ENCODE data around the gene HTT. TPM values are rescaled to one million over a fixed set of nuclear protein-coding genes. Genes with fewer than 3 reads are reported as not detected.

HTT gene
- total RNA-seq, 2 donors from 2014 or later = 77.8 to 121 TPM

DNA sequence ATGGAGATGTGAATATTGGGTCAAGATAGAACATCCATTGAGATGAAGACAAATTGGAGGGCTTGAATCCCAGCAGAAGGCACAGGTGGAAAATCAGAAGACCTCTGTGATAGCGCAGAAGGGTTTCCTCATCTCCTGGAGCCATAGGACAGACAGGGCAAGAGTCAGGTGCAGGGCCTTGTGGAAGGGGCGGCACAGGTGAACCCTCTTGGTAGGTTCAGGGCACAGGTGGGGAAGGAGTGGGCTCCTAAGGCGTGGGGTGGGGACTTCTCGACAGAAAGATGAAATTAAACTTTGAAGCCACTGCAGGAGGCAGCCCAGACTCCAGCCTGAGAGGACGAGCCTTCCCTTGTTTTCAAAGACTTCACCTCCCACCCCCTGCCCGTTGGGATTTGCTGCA is 209.0 kb downstream of the HTT start:
- ATAC-seq = no peak
- H3K9me3 Mint-ChIP-seq = peaks cover 0 to 4% of the 10 kb centered on the region in 2 donors
- DNase-seq (ENCODE audit: low spot score in 2 of 2) = no peak
- peaks cover 5 to 12% of the 10 kb centered on the region in 2 donors for H3K36me3 Mint-ChIP-seq
- H3K27ac Mint-ChIP-seq = no peak overlapping the region

GRCh38 chr4:3283916-3284315 is 209.4 kb downstream of the HTT start:
- no peak for DNase-seq (ENCODE audit: low spot score in 2 of 2)

DNA sequence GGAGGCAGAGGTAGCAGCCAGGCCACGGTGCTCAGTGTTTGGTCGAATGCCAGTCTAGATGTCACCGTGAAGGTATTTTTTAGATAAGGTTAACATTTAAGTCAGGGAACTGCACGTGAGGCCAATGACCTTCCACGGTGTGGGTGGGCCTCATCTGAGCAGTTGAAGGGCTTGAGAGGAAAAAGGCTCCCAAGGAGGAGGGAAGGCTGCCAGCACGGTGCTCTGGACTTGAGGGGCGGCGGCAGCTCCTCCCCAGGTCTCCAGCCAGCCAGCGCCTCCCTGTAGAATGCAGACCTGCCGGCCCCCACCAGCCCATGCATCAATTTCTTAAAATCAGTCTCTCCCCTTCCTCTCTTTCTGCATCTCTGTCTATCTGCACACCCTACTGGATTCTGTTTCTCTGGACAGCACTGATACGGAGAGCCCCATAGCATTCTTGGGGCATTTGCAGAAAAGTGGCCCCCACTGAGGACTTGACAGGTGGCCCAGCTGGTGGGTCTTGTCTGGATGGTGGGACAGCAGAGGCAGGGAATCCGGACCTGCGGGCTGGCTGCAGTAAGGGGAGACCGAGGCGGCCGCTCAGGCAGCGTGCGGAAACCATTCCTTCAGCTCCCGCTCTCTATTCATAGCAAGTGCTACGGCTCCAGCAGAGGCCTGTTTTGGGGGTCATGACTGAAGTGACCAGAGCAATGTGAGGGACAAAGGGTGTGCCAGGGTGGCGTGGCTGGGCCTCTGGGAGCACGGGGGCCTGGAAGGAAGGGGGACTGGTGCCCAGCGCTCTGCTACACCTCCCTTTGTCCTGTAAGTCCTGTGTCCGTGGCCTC is 210.5 kb downstream of the HTT start:
- H3K36me3 Mint-ChIP-seq = peaks cover 5 to 12% of the 10 kb centered on the region in 2 donors
- DNase-seq (ENCODE audit: low spot score in 2 of 2) = no peak
- no peak overlapping the region for H3K27ac Mint-ChIP-seq
- peaks cover 0 to 4% of the 10 kb centered on the region in 2 donors for H3K9me3 Mint-ChIP-seq
- no peak for ATAC-seq

More at GRCh38 chr4:3283916-3284315, 209.4 kb downstream of the HTT start:
- ATAC-seq = no peak
- Mint-ChIP-seq H3K9me3 (peaks cover 0 to 4% of the 10 kb centered on the region in 2 donors), H3K36me3 (peaks cover 5 to 12% of the 10 kb centered on the region in 2 donors), H3K27ac (no peak overlapping the region)

DNA sequence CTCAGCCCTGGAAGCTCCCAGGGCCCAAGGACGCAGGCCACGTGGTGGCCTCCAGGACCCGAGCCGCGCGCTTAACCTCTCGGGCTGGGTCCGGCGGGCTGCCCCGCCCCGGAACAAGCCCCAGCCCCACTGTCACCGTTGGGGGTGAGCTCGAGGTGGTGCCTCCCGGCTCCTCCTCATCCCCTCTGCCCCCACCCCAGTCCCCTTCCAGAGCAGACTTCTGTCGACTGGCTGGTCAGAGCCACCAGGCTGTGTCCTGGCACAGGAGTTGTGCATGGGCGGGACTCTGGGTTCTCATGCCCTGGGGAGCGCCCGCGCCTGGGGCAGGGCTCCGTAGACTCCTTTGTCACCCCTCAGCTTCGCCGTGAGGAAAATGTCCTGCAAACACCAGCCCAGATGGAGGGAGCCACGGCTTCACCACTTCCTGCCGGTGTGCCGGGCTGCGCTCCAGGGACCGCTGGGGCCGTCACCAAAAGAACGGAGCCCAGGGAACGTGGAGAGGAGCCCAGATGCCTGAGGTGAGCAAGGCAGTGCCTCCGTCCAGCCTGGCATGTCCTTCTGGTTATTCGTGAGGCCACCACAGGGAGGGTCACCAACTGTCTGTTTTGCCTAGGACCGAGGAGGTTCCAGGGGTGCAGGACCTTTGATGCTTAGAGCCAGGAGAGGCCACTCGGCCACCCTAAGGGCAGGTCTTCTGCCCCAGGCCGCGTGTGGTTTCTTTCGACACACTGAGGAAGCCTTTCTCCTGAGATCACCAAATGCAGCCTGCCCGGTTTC is 211.3 kb downstream of the HTT start:
- Mint-ChIP-seq H3K36me3 (peaks cover 5 to 12% of the 10 kb centered on the region in 2 donors), H3K27ac (no peak overlapping the region), H3K9me3 (peaks cover 0 to 4% of the 10 kb centered on the region in 2 donors)
- ATAC-seq = peak in 1 of 2 donors; percentile 4
- DNase-seq (ENCODE audit: low spot score in 2 of 2) = no peak

- ATAC-seq = no peak
- Mint-ChIP-seq H3K27ac (no peak overlapping the region), H3K36me3 (peaks cover 4 to 10% of the 10 kb centered on the region in 2 donors), H3K9me3 (peaks cover 0 to 4% of the 10 kb centered on the region in 2 donors)
- DNase-seq (ENCODE audit: low spot score in 2 of 2) = no peak
Observed at GRCh38 chr4:3286335-3287175, 212.1 kb downstream of the HTT start.

DNA sequence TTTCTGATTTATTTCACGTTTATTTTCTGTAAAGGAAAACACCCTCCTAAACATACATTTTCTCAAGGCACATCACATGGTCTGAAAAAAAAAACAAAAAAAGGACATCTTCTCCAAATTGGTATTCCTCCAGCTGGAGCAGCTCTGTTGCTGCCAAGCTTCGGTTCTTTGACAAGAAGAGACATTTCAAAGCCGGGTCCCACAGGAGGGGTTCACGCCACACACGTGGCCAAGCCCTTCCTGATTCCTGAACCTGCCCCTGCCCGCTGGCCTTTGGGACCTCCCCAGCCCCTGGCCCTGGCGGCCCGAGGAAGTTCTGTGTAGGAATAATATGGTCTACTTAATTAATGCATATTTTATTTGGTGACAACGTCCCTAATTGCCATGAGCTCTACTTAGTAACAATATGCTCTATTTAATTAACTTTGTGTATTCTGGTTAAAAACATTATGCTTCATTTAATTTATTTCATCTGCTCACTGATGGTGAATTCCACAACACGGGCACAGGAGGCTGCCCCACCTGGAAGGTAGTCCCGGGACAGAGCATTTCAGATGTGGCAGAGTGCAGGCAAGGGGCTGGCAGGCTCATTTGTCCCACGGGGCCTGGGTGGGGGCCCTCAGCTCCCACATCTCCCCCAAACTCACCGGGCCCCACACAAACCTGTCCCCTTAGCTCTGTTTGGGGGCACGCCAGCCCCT is 212.9 kb downstream of the HTT start:
- Mint-ChIP-seq H3K27ac (no peak overlapping the region), H3K9me3 (no peaks in the 10 kb centered on the region), H3K36me3 (peaks cover 0 to 6% of the 10 kb centered on the region in 2 donors)
- ATAC-seq = no peak
- no peak for DNase-seq (ENCODE audit: low spot score in 2 of 2)

GRCh38 chr4:3287972-3288570 is 213.6 kb downstream of the HTT start:
- H3K27ac Mint-ChIP-seq = no peak overlapping the region
- H3K36me3 Mint-ChIP-seq = peaks cover 0 to under 1% of the 10 kb centered on the region in 2 donors
- no peaks in the 10 kb centered on the region for H3K9me3 Mint-ChIP-seq
- DNase-seq (ENCODE audit: low spot score in 2 of 2) (no peak), ATAC-seq (no peak)

GRCh38 chr4:3288571-3289094 is 214.2 kb downstream of the HTT start:
- ATAC-seq = no peak
- Mint-ChIP-seq H3K9me3 (no peaks in the 10 kb centered on the region), H3K27ac (no peak overlapping the region), H3K36me3 (no peaks in the 10 kb centered on the region)
- no peak for DNase-seq (ENCODE audit: low spot score in 2 of 2)

GRCh38 chr4:3290476-3290875 is 216.0 kb downstream of the HTT start:
- Mint-ChIP-seq H3K36me3 (no peaks in the 10 kb centered on the region), H3K27ac (no peak overlapping the region), H3K9me3 (no peaks in the 10 kb centered on the region)
- DNase-seq (ENCODE audit: low spot score in 2 of 2) (no peak), ATAC-seq (no peak)

DNA sequence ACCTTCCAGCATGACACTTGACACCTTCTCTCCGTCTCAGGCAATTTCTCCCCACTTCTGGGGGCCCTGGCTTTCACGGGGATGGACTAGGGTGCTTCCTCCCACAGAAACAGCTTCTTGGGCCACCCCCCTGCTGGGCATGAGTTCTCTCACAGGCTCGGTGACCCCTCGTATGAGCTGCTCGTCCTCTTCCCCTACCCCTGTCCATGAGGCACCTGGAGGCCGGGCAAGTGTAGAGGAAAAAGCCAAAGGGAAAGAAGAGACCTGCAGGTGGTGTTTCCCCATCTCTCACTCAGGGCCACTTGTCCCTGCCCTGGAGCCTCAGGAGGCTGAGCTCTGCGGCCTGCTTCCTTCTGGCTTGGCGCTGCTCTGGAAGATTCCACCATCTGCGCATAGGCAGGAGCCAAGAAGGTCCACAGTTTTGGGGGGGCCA is 216.4 kb downstream of the HTT start:
- no peak for ATAC-seq

GRCh38 chr4:3291411-3291968 is 217.0 kb downstream of the HTT start:
- ATAC-seq (no peak), DNase-seq (ENCODE audit: low spot score in 2 of 2) (no peak)
- no peaks in the 10 kb centered on the region for H3K36me3 Mint-ChIP-seq
- H3K27ac Mint-ChIP-seq = peak overlapping the region; percentile 61 to 70
- H3K9me3 Mint-ChIP-seq = no peaks in the 10 kb centered on the region

More for the DNA sequence above, 216.4 kb downstream of the HTT start:
- no peak overlapping the region for H3K27ac Mint-ChIP-seq
- no peaks in the 10 kb centered on the region for H3K9me3 Mint-ChIP-seq
- DNase-seq (ENCODE audit: low spot score in 2 of 2) = no peak
- H3K36me3 Mint-ChIP-seq = no peaks in the 10 kb centered on the region

DNA sequence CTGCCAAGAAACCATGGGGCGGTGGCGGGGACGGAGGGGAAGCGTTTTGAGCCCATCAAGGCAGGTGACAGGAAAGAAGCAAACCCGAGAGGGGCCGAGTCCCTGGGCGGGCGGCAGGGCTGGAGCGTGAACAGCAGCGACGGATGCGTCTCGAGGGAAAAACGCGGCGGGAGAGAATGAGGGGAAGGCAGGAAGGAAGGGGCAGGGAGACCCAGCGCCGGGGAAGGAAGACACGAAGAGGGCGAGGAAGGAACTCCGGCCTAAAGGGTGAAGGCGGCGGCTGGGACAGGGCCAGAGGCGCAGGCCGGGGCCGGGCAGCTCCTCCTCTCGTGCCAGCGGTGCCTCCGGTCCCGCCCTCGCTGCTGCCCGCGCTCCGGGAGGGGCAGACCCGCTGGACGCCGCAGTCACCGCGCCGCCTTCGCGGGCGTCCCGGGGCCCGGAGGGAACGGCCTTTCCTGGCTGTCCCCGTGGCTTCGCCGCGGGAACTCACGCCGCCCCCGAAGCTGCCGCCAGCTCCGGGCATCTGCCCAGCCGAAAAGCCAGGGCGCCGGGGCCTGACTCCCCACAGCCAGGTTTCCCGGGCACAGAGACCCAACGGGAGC is 217.6 kb downstream of the HTT start:
- DNase-seq (ENCODE audit: low spot score in 2 of 2) (peak in 1 of 2 donors; percentile 40), ATAC-seq (peak; percentile 20 to 58)
- Mint-ChIP-seq H3K9me3 (no peaks in the 10 kb centered on the region), H3K27ac (peak overlapping the region; percentile 61 to 70), H3K36me3 (no peaks in the 10 kb centered on the region)

DNA sequence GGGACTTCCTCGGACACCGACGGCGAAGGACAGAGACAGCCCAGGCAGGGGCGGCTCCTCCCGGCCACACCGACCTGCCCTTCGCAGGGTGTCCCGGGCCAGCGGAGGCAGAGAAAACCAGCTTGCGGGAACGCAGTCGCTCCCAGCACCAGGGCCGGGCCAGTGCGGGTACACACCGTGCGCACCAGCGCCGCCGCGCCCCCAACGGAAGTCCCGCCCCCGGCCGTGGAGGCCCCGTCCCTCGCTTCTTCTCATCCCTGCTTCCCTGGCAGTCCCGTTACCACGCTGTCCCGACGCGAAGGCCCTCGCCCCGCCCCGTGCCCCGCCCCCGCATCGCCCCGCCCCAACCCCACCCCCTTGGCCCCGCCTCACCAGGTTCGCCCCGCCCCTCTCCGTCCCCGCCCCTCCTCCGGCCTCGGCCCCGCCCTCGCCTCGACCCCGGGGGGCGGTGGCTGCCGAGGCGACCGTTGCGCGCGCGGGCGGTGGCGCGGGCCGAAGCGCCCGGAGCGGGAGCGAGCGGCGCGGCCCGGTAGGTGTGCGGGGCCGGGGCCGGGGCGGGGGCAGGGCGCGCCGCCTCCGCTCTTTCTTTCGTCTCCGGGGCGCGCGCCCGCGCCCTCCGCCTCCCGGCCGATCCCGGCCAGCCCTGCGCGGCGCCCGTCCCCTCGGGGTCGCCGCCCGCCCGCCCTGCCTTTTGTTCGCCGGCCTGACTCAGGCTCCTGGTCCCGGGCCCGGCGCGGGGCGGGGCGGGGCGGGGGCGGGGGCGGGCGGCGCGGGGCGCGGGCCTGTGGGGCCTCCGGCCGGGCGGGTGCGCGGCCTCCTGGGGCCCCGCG is 218.3 kb downstream of the HTT start, which contains the start of gene RGS12:
TSS of gene RGS12 (plus strand) at position 451 of the 830 bp plus-strand sequence. CDS start 23,150 bp downstream, outside the sequence.
- DNase-seq (ENCODE audit: low spot score in 2 of 2) (peak; percentile 90 to 92), ATAC-seq (peak; percentile 94 to 98)
- H3K36me3 Mint-ChIP-seq = no peaks in the 10 kb centered on the region
- H3K9me3 Mint-ChIP-seq = peaks cover 0 to 3% of the 10 kb centered on the region in 2 donors
- peak within 1 kb of the TSS; percentile 61 to 70 for H3K27ac Mint-ChIP-seq

Data from activated naive CD4-positive, alpha-beta T cell treated with anti-CD3 and anti-CD28 coated beads, Interleukin-2, amount 50 U/mL, for 72 hours (primary cell).